BLaER1 (cell line): Measurements from ENCODE around the gene BTG2.
"Not testable (repeated sequence)": the region's sequence is repeated elsewhere in the genome, so short reads cannot be mapped to it uniquely, and the experiment has no call there.

Source experiments
- H3K27ac ChIP-seq: shearing (Covaris generic); formaldehyde crosslinking; 2 replicates; pipeline ENCODE4 v1.8.1; 2022
- H3K27me3 ChIP-seq: shearing (Covaris generic); formaldehyde crosslinking; 2 replicates; pipeline ENCODE4 v1.8.1; 2022
- H3K36me3 ChIP-seq: shearing (Covaris generic); formaldehyde crosslinking; 2 replicates; pipeline ENCODE4 v1.8.1; 2022
- H3K4me1 ChIP-seq: shearing (Covaris generic); formaldehyde crosslinking; 2 replicates; pipeline ENCODE4 v1.8.1; 2022
- H3K4me2 ChIP-seq: shearing (Covaris generic); formaldehyde crosslinking; 2 replicates; pipeline ENCODE4 v1.8.1; 2022
- H3K4me3 ChIP-seq: shearing (Covaris generic); formaldehyde crosslinking; 2 replicates; pipeline ENCODE4 v1.8.1; 2022
- H3K9ac ChIP-seq: shearing (Covaris generic); formaldehyde crosslinking; 2 replicates; pipeline ENCODE4 v1.8.1; 2022
- H3K9me3 ChIP-seq: shearing (Covaris generic); formaldehyde crosslinking; 2 replicates; pipeline ENCODE4 v1.8.1; 2022
- H4K20me1 ChIP-seq: shearing (Covaris generic); formaldehyde crosslinking; 2 replicates; pipeline ENCODE4 v1.8.1; 2022
- Cebpa-rat ChIP-seq: shearing (Covaris generic); IDR thresholded peaks from 2 replicates; pipeline ENCODE4 v1.8.1; 2022

Gene BTG2

GRCh38 chr1:203290261-203291089 lies 14.8 kb upstream of the BTG2 start:
- Histone ChIP-seq H3K4me2 (peak overlapping the region; percentile 95), H3K9me3 (no peaks in the 10 kb centered on the region), H3K4me1 (peaks cover 96% of the 10 kb centered on the region), H3K27me3 (no peaks in the 10 kb centered on the region), H4K20me1 (no peaks in the 10 kb centered on the region), H3K36me3 (no peaks in the 10 kb centered on the region), H3K27ac (peak overlapping the region; percentile 96), H3K4me3 (peak overlapping the region; percentile 44), H3K9ac (peak overlapping the region; percentile 88)
- TF ChIP-seq Cebpa-rat, result no peak

GRCh38 chr1:203291201-203292096 lies 13.9 kb upstream of the BTG2 start:
- TF ChIP-seq Cebpa-rat, result no peak
- Histone ChIP-seq H3K36me3 (no peaks in the 10 kb centered on the region), H3K4me1 (peaks cover 96% of the 10 kb centered on the region), H3K4me3 (no peak overlapping the region), H3K27ac (peak overlapping the region; percentile 96), H3K27me3 (no peaks in the 10 kb centered on the region), H3K9ac (peak overlapping the region; percentile 88), H4K20me1 (no peaks in the 10 kb centered on the region), H3K4me2 (peak overlapping the region; percentile 95), H3K9me3 (no peaks in the 10 kb centered on the region)

GRCh38 chr1:203295796-203296195 lies 9.5 kb upstream of the BTG2 start:
- H3K4me1 ChIP-seq, result peaks cover 96% of the 10 kb centered on the region
- H4K20me1 ChIP-seq, result no peaks in the 10 kb centered on the region
- TF ChIP-seq Cebpa-rat, result no peak
- H3K9me3 ChIP-seq, result no peaks in the 10 kb centered on the region
- peak overlapping the region; percentile 39 for H3K4me3 ChIP-seq
- peak overlapping the region; percentile 81 for H3K9ac ChIP-seq
- H3K4me2 ChIP-seq, result peak overlapping the region; percentile 99
- no peaks in the 10 kb centered on the region for H3K36me3 ChIP-seq
- peak overlapping the region; percentile 94 for H3K27ac ChIP-seq
- no peaks in the 10 kb centered on the region for H3K27me3 ChIP-seq

- Histone ChIP-seq H3K4me3 (peak overlapping the region; percentile 39), H4K20me1 (no peaks in the 10 kb centered on the region), H3K27ac (peak overlapping the region; percentile 94), H3K4me1 (peaks cover 96% of the 10 kb centered on the region), H3K9me3 (no peaks in the 10 kb centered on the region), H3K27me3 (no peaks in the 10 kb centered on the region), H3K9ac (peak overlapping the region; percentile 81), H3K4me2 (peak overlapping the region; percentile 99), H3K36me3 (no peaks in the 10 kb centered on the region)
- TF ChIP-seq Cebpa-rat, result no peak
Observed at GRCh38 chr1:203296460-203297073, 8.8 kb upstream of the BTG2 start.

GRCh38 chr1:203299169-203299568 lies 6.2 kb upstream of the BTG2 start:
- peak overlapping the region; percentile 94 for H3K27ac ChIP-seq
- H3K9ac ChIP-seq, result peak overlapping the region; percentile 78; the same call in 1 of the 2 replicates
- H3K9me3 ChIP-seq, result no peaks in the 10 kb centered on the region
- H3K4me2 ChIP-seq, result peak overlapping the region; percentile 99
- H3K4me1 ChIP-seq, result peaks cover 100% of the 10 kb centered on the region
- no peak for TF ChIP-seq Cebpa-rat
- no peaks in the 10 kb centered on the region for H4K20me1 ChIP-seq
- H3K4me3 ChIP-seq, result no peak overlapping the region
- no peaks in the 10 kb centered on the region for H3K36me3 ChIP-seq
- no peaks in the 10 kb centered on the region for H3K27me3 ChIP-seq

- Histone ChIP-seq H3K9ac (peak overlapping the region; percentile 78), H3K4me1 (peaks cover 100% of the 10 kb centered on the region), H3K4me3 (peak overlapping the region; percentile 14), H3K4me2 (peak overlapping the region; percentile 99), H3K27ac (peak overlapping the region; percentile 94)
- not testable (repeated sequence) for H3K36me3 ChIP-seq, H3K27me3 ChIP-seq, H4K20me1 ChIP-seq, H3K9me3 ChIP-seq
Observed at GRCh38 chr1:203299719-203300429, 5.4 kb upstream of the BTG2 start.

- Histone ChIP-seq H3K36me3 (no peaks in the 10 kb centered on the region), H3K27me3 (no peaks in the 10 kb centered on the region), H3K27ac (peak overlapping the region; percentile 94), H3K9ac (peak overlapping the region; percentile 78), H3K4me1 (peaks cover 94% of the 10 kb centered on the region), H3K4me2 (peak overlapping the region; percentile 99), H3K9me3 (no peaks in the 10 kb centered on the region), H4K20me1 (peaks cover 3% of the 10 kb centered on the region), H3K4me3 (peak overlapping the region; percentile 14)
- TF ChIP-seq Cebpa-rat, result no peak
Observed at GRCh38 chr1:203300441-203301330, 4.6 kb upstream of the BTG2 start.

- Histone ChIP-seq H3K36me3 (no peaks in the 10 kb centered on the region), H3K4me2 (peak overlapping the region; percentile 99), H4K20me1 (peaks cover 9% of the 10 kb centered on the region), H3K4me3 (no peak overlapping the region), H3K27ac (peak overlapping the region; percentile 94), H3K27me3 (no peaks in the 10 kb centered on the region), H3K9me3 (no peaks in the 10 kb centered on the region), H3K4me1 (peaks cover 88% of the 10 kb centered on the region), H3K9ac (peak overlapping the region; percentile 78)
- TF ChIP-seq Cebpa-rat, result no peak
Observed at GRCh38 chr1:203301331-203301668, 4.0 kb upstream of the BTG2 start.
